Measurements from ENCODE around the gene ARFIP1.

DNA sequence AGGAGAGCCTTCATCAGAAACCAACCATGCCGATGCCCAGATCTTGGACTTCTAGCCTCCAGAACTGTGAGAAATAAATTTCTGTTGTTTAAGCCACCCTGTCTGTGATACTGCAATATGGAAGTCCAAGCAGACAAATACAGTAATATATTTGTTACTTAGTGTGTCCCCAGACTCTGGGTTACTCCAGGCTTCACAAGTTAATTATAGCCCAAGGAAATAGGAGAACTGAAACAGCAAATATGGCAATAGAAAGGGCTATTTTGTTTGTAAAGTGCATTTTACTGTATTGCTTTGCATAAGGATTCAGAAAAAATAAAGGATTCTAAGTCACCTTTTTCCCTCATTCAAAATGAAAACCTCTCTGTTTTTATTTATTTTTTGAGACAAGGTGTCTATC is 16.0 kb upstream of the ARFIP1 start:
- TF ChIP-seq, protein P1, sequence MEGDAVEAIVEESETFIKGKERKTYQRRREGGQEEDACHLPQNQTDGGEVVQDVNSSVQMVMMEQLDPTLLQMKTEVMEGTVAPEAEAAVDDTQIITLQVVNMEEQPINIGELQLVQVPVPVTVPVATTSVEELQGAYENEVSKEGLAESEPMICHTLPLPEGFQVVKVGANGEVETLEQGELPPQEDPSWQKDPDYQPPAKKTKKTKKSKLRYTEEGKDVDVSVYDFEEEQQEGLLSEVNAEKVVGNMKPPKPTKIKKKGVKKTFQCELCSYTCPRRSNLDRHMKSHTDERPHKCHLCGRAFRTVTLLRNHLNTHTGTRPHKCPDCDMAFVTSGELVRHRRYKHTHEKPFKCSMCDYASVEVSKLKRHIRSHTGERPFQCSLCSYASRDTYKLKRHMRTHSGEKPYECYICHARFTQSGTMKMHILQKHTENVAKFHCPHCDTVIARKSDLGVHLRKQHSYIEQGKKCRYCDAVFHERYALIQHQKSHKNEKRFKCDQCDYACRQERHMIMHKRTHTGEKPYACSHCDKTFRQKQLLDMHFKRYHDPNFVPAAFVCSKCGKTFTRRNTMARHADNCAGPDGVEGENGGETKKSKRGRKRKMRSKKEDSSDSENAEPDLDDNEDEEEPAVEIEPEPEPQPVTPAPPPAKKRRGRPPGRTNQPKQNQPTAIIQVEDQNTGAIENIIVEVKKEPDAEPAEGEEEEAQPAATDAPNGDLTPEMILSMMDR (IDR thresholded peaks at IDR 0.05): no peak
- TF ChIP-seq ZFX (IDR thresholded peaks at IDR 0.05; ENCODE audit: borderline replicate concordance): no peak
